Esophagus squamous epithelium (tissue), 5 donors: ENCODE results near the gene CES2. TPM values are rescaled to one million over a fixed set of nuclear protein-coding genes. Genes with fewer than 3 reads are reported as not detected.

ENCODE experiments used
- DNase-seq: peaks from one replicate; lab custom pipeline; 2025; lab: John Stamatoyannopoulos, UW
- H3K27ac ChIP-seq, 4 donors: fragments of 200-600 bp; sonication (generic); one replicate each; pipeline ENCODE4 v1.5.1; 2016 to 2019; ENCODE audit warnings: mild to moderate bottlenecking in 1 of 4
- H3K27me3 ChIP-seq, 4 donors: fragments of 200-600 bp; sonication (generic); 1 replicate in 3 of 4; 2 replicates in 1 of 4; pipeline versions ENCODE4 v1.5.1 to v1.6.0; 2017 to 2021; ENCODE audit warnings: antibody characterized with exemption in 1 of 4
- H3K36me3 ChIP-seq, 3 donors: fragments of 200-600 bp; sonication (generic); one replicate each; pipeline ENCODE4 v1.5.1; 2016 to 2019
- H3K4me1 ChIP-seq, 3 donors: fragments of 200-600 bp; sonication (generic); one replicate each; pipeline ENCODE4 v1.5.1; 2017 to 2019
- H3K4me3 ChIP-seq, 4 donors: fragments of 200-600 bp; sonication (generic); 1 replicate in 3 of 4; 2 replicates in 1 of 4; pipeline ENCODE4 v1.5.1; 2016 to 2019; ENCODE audit warnings: mild to moderate bottlenecking in 2 of 4, moderate library complexity in 1 of 4
- H3K9me3 ChIP-seq, 3 donors: fragments of 200-600 bp; sonication (generic); one replicate each; pipeline ENCODE4 v1.5.1; 2016 to 2019
- POLR2A ChIP-seq, 4 donors: fragments of 450-650 bp; IDR thresholded peaks; one replicate each; pipeline ENCODE4 v1.6.1; 2017; ENCODE audit warnings: antibody characterized with exemption in 4 of 4, mild to moderate bottlenecking in 4 of 4, moderate library complexity in 3 of 4
- WGBS, 2 donors: methylation state at CpG; one replicate each; pipeline ENCODE4 v1.1.5; 2018; 5-methylcytosine and 5-hydroxymethylcytosine counted together
- intact Hi-C: fragments of 100-400 bp; cut with DNase I; formaldehyde crosslinking; loops from one replicate; pipeline ENCODE4 v1.15.0; 2022
- total RNA-seq, 4 donors: library from RNA; depleted of rRNA; stranded (reverse); fragments of >200 nt; gene quantifications; one replicate each; pipeline ENCODE4 v1.1.0, GENCODE V29; 2016
- TF ChIP-seq, protein P1 (sequence below), 6 experiments: fragments of 450-650 bp in 4 of 6; fragments of 200-600 bp in 2 of 6; sonication (generic) in 2 of 6; IDR thresholded peaks; one replicate each; pipeline ENCODE4 v1.5.1; 2016 to 2019; ENCODE audit warnings: antibody characterized with exemption in 6 of 6, mild to moderate bottlenecking in 4 of 6, moderate library complexity in 4 of 6
- donor health status: DM: yes; HTN: yes; CAD: no.

CES2 gene
- total RNA-seq, 4 donors from 2014 or later: 120 to 250 (median 170) TPM

DNA sequence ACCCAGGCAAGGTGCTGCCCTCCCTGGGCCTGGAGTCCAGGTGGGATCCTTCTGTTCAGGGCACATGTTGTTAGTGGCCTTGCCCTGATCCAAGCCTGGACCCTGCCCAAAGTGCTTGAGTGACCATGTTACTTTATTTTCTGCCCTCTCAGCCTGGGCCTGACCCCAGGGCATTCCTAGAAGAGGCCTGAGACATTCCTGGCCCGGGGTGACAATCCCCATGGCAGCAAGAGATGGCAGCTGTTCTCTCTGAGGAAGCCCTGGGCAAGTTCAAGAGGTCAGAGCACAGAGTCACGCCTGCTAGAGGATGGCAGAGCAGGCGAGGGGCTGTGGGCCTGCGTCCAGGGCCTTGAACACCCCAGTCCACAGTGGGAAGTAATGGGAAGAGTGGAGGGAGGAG lies 21.6 kb upstream of the CES2 start:
- 94 to 100% methylated on average over 3 of the region's 4 CpGs for WGBS, 2 donors
- intact Hi-C loops: no loop called here
- Histone ChIP-seq H3K36me3 (no peaks in the 10 kb centered on the region), H3K27ac (no peak overlapping the region), H3K27me3 (no peaks in the 10 kb centered on the region), H3K9me3 (no peaks in the 10 kb centered on the region), H3K4me1 (peaks cover 7 to 28% (median 8%) of the 10 kb centered on the region in 3 donors), H3K4me3 (no peak overlapping the region)
- TF ChIP-seq, protein P1, sequence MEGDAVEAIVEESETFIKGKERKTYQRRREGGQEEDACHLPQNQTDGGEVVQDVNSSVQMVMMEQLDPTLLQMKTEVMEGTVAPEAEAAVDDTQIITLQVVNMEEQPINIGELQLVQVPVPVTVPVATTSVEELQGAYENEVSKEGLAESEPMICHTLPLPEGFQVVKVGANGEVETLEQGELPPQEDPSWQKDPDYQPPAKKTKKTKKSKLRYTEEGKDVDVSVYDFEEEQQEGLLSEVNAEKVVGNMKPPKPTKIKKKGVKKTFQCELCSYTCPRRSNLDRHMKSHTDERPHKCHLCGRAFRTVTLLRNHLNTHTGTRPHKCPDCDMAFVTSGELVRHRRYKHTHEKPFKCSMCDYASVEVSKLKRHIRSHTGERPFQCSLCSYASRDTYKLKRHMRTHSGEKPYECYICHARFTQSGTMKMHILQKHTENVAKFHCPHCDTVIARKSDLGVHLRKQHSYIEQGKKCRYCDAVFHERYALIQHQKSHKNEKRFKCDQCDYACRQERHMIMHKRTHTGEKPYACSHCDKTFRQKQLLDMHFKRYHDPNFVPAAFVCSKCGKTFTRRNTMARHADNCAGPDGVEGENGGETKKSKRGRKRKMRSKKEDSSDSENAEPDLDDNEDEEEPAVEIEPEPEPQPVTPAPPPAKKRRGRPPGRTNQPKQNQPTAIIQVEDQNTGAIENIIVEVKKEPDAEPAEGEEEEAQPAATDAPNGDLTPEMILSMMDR (IDR thresholded peaks at IDR 0.05): no peak
- no peak for TF ChIP-seq POLR2A (IDR thresholded peaks at IDR 0.05)
- no peak for DNase-seq

DNA sequence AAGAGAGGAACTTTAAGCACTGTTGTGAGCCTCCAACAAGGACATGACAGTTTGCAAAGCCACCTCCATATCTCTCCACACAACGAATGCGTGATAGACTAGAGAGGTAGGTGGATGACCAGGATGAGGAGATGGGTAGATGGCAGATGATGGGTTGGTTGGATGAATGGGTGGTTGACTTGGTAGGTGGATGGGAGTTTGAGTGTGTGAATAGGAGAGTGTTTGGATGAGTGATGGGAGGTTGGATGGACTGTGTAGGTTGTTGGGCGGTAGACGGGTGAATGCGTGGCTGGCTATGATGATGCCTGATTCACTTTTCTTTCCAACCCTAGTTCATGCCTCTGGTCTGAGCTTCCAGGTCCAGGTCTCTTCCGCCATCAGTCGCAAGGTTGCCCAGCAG lies 20.8 kb upstream of the CES2 start:
- WGBS, 2 donors: 94% methylated on average over 7 of the region's 7 CpGs
- Histone ChIP-seq H3K9me3 (no peaks in the 10 kb centered on the region), H3K4me1 (peaks cover 7 to 35% (median 15%) of the 10 kb centered on the region in 3 donors), H3K27ac (no peak overlapping the region), H3K27me3 (no peaks in the 10 kb centered on the region), H3K36me3 (no peaks in the 10 kb centered on the region), H3K4me3 (no peak overlapping the region)
- intact Hi-C loops: no loop called here
- no peak for DNase-seq
- TF ChIP-seq, protein P1 (IDR thresholded peaks at IDR 0.05): no peak
- TF ChIP-seq POLR2A (IDR thresholded peaks at IDR 0.05): no peak

DNA sequence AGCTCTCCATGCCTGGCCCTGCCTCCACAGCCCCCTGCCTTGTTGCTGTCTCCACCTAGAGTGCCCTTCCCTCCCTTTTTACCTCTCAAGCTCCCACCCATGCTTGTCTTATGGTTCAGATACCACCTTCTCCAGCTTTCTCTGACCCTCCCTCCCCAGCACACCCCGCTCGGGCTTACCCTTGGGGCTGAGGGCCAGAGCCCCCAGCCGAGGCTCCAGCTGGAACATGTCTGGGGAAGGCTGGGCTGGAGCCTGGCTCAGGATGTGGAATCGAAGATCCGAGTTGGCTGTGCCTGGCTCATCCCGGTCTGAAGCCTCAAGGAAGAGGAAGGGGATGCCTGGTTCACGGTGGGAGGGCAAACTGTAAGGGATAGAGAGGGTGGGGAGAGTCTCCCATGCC lies 20.3 kb upstream of the CES2 start:
- intact Hi-C loops: no loop called here
- peaks cover 7 to 35% (median 15%) of the 10 kb centered on the region in 3 donors for H3K4me1 ChIP-seq

DNA sequence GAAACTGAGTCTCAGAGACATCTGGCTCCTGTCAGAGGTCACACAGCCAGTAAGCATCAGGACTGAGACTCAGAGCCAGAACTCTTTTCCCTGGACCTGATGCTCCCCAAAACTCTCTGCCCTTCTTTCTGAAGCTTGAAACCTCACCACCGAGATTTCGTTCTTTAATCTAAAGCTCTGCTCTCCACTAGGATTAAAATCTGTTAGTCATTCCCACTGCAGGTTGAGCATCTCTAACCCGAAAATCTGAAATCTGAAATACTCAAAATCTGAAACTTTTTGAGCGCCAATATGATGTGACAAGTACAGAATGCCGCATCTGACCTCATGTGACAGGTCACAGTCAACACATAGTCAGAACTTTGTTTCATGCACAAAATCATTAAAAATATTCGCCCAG lies 18.8 kb upstream of the CES2 start:
- TF ChIP-seq POLR2A (IDR thresholded peaks at IDR 0.05): no peak
- 77 to 83% methylated on average over 6 of the region's 6 CpGs for WGBS, 2 donors
- Histone ChIP-seq H3K4me1 (peaks cover 5 to 34% (median 12%) of the 10 kb centered on the region in 3 donors), H3K4me3 (no peak overlapping the region), H3K9me3 (no peaks in the 10 kb centered on the region), H3K36me3 (peaks cover 0 to 6% (median 0%) of the 10 kb centered on the region in 3 donors), H3K27me3 (peaks cover 0 to under 1% (median 0%) of the 10 kb centered on the region in 4 donors), H3K27ac (no peak overlapping the region)
- no peak for DNase-seq
- intact Hi-C loops: no loop called here

More for the DNA sequence above, 20.3 kb upstream of the CES2 start:
- Histone ChIP-seq H3K9me3 (no peaks in the 10 kb centered on the region), H3K27me3 (no peaks in the 10 kb centered on the region), H3K36me3 (no peaks in the 10 kb centered on the region), H3K4me3 (no peak overlapping the region), H3K27ac (no peak overlapping the region)
- DNase-seq: no peak
- TF ChIP-seq POLR2A (IDR thresholded peaks at IDR 0.05): no peak
- TF ChIP-seq, protein P1 (IDR thresholded peaks at IDR 0.05): no peak
- 69% methylated on average over 6 of the region's 7 CpGs; no CpG with 5 or more reads in 1 of the 2 donors for WGBS, 2 donors

DNA sequence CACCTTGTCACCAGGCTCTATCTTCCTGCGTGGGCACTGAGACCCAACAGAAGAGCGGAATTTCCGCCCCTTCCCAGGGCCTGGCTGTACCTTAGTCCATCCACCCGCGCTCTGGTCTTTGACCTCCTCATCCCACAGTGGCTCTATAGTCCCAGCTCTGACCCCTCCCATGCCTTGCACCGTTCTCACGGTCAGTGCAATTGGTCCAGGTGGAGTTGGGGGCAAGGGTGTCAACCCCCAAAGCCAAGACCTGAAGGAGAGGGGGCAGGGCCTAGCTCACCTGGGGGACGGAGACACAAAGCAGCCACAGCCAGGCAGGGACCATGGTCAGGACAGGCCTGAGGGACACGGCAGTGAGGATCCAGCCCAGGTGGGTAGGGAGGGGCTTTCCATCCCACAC lies 17.6 kb upstream of the CES2 start:
- DNase-seq: no peak
- intact Hi-C loops: no loop called here
- peaks cover 14 to 41% (median 16%) of the 10 kb centered on the region in 3 donors for H3K4me1 ChIP-seq
- H3K27me3 ChIP-seq: peaks cover 0 to 6% (median 0%) of the 10 kb centered on the region in 4 donors
- WGBS, 2 donors: 89% methylated on average over 3 to 5 of the region's 9 CpGs
- no peak overlapping the region for H3K27ac ChIP-seq
- H3K36me3 ChIP-seq: peaks cover 0 to 18% (median 0%) of the 10 kb centered on the region in 3 donors
- TF ChIP-seq, protein P1 (IDR thresholded peaks at IDR 0.05): no peak
- no peak for TF ChIP-seq POLR2A (IDR thresholded peaks at IDR 0.05)
- no peaks in the 10 kb centered on the region for H3K9me3 ChIP-seq
- H3K4me3 ChIP-seq: no peak overlapping the region
